NCI-H1092 treated with DMSO at 0.1 percent for 48 hours (cell line): ENCODE results near the gene SSBP4.

ENCODE experiments used
- DNase-seq: peaks from one replicate; lab custom pipeline; 2025; lab: John Stamatoyannopoulos, UW

SSBP4 gene

GRCh38 chr19:18421371-18421959 is 2.3 kb downstream of the SSBP4 start:
- no peak for DNase-seq

- DNase-seq = no peak
Observed at GRCh38 chr19:18422530-18423191, 3.5 kb downstream of the SSBP4 start.

- DNase-seq = no peak
Observed at GRCh38 chr19:18423258-18424020, 4.2 kb downstream of the SSBP4 start.

GRCh38 chr19:18424122-18424889 is 5.1 kb downstream of the SSBP4 start:
- DNase-seq = no peak

GRCh38 chr19:18424890-18425514 is 5.8 kb downstream of the SSBP4 start:
- DNase-seq = no peak

GRCh38 chr19:18425515-18426415 is 6.6 kb downstream of the SSBP4 start:
- DNase-seq = no peak

- DNase-seq = no peak
Observed at GRCh38 chr19:18426416-18426767, 7.2 kb downstream of the SSBP4 start.

- no peak for DNase-seq
Observed at GRCh38 chr19:18427080-18427742, 8.0 kb downstream of the SSBP4 start.

- no peak for DNase-seq
Observed at GRCh38 chr19:18427743-18428113, 8.5 kb downstream of the SSBP4 start.

GRCh38 chr19:18428173-18428786 is 9.1 kb downstream of the SSBP4 start:
- DNase-seq = no peak

- DNase-seq = peak; percentile 79
Observed at GRCh38 chr19:18428787-18429674, 9.8 kb downstream of the SSBP4 start.

- DNase-seq = no peak
Observed at GRCh38 chr19:18429717-18430416, 10.7 kb downstream of the SSBP4 start.

- DNase-seq = no peak
Observed at GRCh38 chr19:18430417-18431144, 11.4 kb downstream of the SSBP4 start.

GRCh38 chr19:18431351-18432197 is 12.4 kb downstream of the SSBP4 start:
- no peak for DNase-seq

- no peak for DNase-seq
Observed at GRCh38 chr19:18432275-18433014, 13.2 kb downstream of the SSBP4 start.
